GM21717 (cell line): Measurements from ENCODE around the gene TRIM37.
"Not testable (repeated sequence)": the region's sequence is repeated elsewhere in the genome, so short reads cannot be mapped to it uniquely, and the experiment has no call there.

ENCODE experiments used
- ATAC-seq: cut with Tn5 transposase; IDR thresholded peaks from one replicate; pipeline ENCODE4 v1.9.1; 2021; ENCODE audit warnings: mild to moderate bottlenecking, moderate library complexity; ENCODE audit not compliant: unreplicated experiment

The TRIM37 gene

DNA sequence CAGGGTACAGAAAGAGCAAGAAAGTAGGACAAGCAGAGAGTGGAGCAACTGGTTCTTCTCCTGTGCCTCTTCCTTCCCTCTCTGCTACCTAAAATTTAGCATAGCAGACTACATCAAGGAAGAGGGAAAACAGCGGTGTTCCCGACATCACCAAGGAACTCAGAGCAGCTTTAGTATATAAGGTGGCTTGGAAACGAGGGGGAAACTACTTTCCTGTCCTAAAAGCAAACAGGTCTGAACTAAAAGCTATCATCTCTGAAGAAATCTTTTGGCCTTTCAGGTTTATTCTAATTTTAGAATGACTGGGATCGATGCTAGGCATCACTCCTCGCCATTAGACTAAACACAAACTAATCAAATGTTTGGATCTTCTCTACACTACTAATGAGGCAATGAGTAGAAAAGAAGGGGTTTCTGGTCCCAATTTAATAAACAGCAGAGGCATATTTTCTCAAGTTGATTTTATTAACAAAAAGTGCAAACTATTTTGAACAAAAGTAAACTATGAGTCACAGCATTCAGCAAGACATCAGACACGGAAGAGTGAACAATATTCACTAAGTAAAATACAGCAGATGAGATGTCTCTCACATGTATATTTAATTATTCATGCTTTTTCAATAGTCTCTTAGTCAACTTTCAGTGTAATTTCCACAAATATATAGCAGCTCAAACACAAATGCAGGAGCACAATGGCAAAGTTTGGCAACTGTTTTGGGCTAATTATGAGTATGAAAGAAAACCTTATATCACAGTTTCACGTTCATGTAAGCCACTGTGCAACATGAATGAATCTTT, 108.7 kb downstream of the TRIM37 start:
- ATAC-seq: no peak

DNA sequence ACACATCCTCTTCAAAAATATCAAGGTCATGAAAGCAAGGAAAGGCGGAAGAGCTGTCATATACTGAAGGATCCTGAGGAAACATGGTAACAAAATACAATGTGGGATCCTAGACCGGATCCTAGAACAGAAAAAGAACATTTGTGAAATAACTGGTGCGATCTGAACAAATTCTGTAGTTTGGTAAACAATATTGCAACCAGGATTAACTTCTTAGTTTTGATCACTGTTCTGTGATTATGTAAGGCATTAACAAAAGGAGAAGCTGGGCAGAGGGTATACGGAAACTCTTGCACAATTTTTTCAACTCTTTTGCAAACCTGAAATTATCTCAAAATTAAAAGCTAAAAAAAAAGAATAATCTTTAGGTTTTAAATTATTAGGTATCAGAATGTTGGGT, 109.7 kb downstream of the TRIM37 start:
- no peak for ATAC-seq

DNA sequence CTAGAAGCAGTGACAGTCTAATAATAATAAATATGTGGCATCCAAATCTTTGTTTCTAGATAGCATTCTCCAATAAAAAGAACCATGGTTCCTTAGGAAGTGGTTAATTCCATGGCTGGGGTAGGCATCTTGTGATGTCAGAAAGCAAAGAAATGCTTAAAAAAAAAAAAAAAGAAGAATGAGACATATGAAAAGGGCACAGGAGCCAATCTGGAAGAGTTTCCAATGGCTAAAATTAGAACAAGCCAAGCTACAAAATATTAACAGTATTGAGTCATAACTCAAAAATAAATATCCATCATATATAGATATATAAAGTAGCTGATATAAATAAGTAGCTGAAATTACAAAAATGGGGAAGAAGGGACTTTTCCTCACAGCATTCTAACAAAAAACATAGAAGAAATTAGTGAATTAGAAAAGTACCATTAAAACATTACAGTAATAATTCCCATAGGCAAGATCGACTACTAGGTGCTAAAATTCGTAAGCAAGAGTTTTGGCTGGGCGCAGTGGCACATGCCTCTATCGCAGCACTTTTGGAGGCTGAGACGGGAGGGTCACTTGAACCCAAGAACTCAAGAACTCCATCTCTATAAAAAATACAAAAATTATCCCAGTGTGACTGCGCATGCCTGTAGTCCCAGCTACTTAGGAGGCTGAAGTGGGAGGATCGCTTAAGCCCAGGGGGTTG, 111.3 kb downstream of the TRIM37 start:
- no peak for ATAC-seq

DNA sequence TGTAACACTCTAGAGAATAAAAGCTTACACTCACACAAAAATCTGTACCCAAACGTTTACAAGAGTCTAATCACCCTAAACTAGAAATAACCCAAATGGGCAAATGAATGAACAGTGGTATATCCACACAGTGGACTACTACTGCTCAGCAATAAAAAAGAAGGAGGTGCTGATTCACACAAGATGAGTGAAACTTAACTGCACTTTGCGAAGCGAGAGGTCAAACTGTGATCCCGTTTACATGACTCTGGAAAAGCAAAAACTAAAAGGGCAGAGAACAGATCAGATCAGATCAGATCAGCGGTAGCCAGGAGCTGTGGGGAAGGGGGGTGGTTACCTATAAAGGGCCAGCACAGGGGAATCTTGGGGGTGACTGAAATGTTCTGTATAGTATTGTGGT, 113.4 kb downstream of the TRIM37 start:
- ATAC-seq: no peak

DNA sequence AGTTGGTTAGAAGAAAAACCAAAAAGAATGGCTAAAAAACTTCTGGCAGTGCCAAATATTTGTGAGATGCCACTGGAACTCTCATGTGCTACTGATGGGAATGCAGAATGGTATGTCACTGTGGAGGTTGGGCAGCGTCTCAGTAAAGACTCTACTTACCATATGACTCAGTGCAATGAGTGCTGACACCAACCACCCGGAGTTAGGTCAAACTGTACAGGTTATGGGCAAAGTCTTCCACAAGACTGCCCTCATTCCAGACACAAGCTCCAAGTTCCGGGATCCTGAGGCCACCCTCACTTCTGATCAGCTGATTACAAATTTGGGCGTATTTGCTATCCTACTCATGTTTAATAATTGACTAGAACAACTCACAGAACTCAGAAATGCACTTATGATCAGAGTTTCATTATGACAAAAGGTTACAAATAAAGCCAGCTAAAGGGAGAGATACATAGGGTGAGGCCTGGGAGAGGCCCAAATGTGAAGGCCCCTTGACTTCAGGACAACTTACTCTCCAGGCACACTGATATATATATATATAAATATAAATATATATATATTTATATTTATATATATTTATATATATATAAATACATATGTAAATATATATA, 114.9 kb downstream of the TRIM37 start:
- no peak for ATAC-seq

DNA sequence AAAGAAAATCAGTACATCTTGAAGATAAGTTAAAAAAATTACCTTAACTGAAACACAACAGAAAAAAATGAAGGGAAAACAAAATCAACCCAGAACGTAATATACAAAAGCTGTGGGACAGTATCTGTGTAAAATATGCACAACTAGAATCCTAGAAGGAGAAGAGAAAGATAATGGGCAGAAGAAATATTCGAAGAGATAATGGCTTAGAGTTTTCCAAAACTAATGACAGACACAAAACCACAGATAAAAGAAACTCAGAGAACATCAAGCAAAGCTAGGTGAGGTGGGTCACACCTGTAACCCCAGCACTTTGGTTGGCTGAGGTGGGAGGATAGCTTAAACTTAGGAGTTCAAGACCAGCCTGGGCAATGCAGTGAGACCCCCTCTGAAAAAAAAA, 117.1 kb downstream of the TRIM37 start:
- no peak for ATAC-seq

DNA sequence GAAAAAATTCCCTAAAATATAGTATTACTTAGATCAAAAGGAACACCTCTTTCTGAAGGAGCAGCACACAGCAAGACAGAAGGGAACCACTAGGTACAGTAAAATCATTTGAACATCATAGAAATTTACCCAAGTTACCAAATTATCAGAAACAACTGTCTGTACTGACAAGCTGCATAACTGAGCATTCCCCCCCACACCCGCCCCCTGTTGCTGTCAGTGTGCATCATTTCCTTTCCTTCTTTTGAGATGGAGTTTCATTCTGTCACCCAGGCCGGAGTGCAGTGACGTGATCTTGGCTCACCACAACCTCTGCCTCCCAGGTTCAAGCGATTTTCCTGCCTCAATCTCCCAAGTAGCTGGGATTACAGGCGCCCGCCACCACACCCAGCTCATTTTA, 120.7 kb downstream of the TRIM37 start:
- ATAC-seq: no peak

DNA sequence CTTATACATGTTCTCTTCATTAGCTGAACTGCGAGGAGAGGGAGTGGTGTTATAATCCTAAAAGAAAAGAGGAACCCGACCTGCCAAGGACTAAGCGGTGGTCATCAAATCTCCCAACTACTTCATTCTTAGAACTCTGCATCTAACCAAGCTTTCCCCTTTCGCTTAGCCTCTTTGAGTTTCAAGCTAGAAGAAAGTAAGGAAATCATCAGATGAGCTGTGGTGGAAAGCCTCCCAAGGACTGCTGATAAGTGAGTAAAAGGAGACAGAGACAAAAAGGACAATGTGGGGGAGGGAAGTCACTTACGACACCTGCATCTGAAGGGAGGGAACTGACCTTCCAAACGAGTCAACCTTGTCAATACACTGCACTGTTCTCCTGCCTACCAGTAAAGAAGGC, 121.3 kb downstream of the TRIM37 start:
- ATAC-seq: no peak

DNA sequence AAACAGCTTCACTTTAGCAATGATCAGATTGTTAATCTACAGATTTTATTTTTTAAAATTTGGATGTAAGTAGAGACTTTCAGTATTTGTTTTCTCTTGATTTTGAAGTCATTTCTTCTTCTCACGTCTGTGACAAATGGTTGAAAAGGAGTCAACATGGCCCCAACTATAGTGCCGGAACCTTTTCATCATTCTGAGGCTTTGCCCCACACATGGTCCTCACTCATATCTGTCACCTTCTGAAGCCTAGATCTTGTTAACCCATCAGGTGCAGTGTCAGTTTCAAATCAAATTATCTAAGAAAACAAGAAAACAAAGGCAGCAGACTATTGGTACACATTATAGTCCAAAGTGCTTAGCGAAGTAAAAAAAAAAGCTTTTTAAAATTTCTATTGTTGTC, 124.1 kb downstream of the TRIM37 start:
- ATAC-seq: no peak

DNA sequence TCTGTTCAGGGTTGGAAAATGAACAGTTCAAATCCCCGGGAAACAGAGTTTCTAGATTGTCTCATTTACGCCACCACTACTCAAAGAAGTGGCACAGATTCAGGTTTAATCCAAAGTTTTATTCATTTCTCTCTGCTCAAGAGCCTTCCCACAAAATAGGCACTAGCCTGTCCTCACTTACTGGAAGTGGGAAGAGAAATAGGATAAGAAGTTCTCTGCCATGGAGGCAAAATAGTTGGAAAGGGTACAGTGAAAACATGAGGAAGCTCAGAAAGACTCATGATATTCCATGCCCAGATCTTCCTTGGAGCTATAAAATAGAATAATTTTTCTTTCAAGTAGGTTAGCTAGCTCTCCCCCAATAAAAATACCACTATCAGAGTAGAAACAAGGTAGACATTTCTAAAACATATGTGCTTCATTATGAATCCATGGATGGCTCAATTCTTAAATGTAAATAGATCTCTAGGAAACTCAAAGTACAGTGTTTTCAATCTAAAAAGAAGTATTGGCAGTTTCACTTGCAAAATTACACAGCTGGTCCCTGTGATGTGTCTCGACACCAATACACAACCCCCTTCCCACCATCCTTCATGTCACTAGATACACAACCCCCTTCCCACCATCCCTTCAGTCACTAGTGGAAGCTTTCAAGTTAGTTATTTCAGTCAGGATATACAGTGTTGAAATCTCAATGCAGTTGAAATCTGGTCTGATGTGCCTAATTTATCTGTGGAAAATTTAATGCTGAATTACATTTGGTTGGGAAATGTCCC, 125.8 kb downstream of the TRIM37 start:
- ATAC-seq: no peak

DNA sequence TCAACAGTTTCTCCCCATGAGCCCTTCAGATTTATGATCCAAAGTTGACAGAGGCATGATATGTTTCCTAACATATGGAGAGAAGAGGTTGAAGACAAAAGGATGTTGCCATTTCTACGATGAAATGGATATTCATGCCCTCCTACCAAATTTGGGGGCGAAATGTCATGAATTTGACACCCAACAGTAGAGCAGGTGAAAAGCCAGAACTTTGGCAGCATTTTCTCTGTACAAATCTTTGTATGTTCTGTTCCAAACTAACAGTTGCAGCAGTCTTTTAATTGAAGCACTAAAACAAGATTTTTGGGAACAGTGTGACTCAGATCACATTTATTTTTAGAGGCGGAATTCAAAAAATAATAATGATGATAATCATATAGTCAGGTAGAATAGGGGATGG, 130.1 kb downstream of the TRIM37 start:
- no peak for ATAC-seq

DNA sequence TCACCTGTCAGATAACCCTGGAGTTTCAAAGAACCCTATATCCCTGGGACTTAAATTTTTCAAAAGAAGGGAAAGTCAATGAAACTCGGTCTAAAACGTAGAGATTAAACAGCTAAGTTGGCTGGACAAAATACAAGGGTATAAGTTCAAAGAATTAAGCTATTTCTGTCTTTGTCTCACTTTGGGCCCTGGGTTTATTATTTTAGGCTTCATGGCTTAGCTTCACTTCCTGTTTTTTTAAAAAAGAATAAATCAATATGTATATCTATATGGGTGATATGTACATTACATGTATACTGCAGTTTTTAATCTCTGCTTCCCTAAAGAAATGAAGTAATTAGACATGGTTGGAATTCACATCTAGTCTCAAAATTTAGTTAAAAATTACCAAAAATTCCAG, 132.3 kb downstream of the TRIM37 start:
- no peak for ATAC-seq

DNA sequence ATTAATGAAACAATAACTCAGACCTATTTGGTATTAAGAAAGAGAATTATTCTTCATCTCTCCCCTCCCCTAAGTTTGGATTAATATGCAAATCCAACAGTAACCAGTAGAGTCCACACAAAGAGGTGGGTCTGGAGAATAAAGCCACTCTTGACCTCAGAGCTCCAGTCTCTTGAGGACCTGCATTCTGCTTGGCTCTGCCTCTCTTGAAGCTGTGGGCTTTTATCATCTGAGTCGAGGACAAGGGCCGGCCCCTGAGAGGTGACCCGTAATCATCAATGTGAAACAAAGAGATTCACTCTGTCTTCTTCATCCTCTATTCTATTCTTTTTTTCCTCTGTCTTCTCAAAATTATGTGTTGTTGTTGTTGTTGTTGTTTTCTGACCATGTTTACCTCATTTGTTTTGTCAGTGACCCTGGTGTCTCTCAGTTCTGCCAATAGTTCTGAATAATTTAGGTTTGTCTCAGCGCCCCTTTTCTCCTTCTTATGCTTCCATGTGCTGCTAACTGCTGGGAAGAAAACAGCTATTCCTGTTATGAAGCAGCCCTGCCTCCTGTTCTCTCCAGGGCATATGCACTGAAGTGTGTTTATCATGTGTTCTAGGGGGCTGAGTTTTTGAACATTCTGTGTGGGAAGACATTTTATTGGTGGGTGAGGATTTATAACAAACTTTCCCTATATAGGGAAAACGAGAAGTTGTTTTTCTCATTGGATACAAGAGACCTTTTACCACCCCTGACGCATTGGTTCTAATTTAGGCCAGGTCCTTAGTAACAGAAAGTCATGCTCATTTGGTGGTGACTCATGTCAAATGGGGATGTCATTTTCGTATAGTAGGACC, 135.8 kb downstream of the TRIM37 start:
- ATAC-seq: no peak

DNA sequence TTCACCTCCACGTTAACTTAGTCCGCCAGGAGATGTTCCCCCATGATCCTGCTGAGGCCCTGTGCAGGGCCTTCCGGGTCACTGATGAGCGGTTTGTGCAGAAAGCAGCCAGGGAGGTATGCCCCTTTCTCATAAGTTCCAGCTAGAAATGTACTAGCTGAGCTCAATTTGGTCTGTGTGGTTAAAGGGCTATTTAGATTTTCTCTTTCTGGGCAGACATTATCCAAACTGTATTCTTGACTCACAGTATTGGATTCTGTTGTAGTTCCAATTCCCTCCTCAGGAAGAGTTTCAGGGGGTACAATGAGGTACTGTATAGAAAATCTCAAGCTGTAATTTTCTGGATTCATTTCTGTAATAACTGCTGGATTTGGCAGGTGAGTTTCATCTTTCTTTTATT, 137.1 kb downstream of the TRIM37 start:
- ATAC-seq: no peak

DNA sequence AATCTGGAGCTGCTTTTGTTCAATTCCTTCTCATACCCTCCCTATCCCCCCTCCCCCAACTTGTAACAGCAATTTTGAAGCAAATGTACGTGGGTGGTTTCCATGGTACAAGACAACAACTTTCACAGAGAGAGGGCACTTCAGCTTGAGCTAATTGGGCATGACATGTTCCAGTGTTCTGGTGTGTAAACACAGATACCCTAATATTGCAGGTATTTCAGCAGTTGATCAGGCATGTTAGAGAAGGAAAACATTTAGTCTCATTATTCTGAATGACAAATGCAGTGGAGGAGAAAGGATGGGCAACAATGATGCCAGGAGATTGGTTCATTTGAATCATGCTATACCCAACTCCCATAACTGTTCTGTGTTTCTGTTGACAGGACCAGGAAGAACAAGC, 137.5 kb downstream of the TRIM37 start:
- ATAC-seq: no peak

DNA sequence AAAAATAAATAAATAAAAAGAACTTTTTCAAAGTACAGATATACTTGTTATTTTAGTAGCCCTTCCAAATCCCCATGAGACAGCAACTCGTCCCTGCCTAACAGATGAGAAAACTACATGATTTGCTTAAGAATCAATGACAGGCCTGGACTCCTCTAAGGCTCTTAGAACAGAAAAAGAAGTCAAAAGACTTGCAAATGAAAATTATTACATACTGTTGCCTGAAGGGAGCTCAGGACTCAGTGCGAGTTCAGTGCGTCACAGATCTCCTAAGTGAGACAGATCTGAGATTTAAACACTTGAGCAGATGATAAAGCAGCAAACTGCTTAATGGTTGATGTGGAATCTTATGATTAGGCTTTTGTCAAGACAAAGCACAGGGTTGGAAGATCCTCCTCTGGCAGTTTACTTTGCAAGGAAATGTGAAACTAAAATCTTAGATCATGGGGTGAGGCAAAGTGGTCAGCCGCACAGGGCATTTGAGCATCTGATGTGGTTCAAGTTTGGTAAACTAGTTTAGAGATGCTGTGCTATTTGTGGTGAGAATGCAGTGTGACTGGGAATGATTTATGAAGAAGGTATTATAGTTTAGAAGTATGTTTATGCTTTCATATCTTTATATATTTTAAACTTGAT, 138.1 kb downstream of the TRIM37 start:
- ATAC-seq: no peak

DNA sequence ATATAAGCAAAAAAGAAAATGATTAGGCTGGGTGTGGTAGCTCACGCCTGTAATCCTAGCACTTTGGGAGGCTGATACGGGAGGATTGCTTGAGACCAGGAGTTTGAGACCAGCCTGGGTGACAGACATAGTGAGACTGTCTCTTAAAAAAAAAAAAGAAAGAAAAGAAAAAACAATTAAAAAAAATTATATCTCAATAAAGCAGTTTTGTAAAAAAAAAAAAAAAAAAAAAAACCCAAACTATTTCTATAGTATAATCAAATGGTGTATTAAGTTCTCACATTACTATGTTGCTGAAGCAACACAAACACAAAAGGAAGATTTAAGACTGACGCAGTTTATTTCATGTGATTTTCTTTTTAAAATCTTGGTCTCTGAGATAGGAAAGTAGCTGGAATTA, 140.5 kb downstream of the TRIM37 start:
- no peak for ATAC-seq

DNA sequence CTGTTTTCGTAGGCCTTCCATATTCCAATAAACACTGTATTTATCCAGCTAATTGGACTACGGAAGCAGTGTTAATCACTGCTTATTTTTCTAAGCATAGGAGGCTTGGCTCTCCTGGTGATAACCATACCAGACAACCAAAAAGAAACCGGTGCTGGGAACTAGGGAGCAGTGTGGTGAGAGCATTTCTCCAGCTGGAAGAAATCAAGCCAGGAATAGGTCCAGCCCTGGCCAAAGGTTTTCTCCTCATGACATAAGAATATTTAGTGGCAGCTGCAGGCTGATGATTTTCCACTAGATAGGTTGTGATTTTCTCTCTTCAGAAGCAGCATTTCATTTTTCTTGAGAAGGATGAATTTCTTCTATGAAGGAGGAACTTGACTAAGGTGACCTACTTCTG, 141.5 kb downstream of the TRIM37 start:
- ATAC-seq: no peak

DNA sequence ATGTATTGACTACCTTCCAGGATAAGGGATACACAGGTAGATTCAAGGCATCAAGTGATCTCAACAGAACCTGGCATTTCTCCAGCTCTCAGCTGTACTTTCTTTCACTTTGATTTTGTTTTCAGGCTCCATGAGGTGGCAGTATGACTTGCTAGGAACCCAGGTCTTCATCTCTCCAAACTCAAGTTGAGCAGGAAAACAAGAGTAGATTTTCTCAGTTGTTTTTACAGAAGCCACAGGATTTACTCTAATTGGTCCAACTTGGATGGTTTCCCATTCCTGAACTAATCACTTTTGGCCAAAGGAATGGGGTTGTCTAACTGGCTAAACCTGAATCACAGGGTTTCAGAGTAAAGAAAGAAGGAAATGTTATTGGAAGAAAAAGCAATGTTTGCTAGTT, 146.6 kb downstream of the TRIM37 start:
- ATAC-seq: no peak

DNA sequence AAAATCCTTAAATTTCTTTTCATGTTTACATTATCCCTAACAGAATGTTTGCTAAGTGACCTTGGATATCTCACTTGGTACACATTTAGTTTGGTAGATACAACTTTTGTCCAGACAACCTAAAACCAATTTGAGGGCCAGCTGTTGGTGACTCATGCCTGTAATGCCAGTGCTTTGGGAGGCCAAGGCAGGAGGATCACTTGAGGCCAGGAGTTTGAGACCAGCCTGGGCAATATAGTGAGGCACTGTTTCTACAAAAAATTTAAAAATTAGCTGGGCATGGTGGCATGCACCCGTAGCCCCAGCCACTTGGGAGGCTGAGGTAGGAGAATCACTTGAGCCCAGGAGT, 149.0 kb downstream of the TRIM37 start:
- not testable (repeated sequence) for ATAC-seq
